Hepatic stellate cell (primary cell): Measurements from ENCODE around the gene FBXL14.

Experiments
- DNase-seq: peaks from one replicate; pipeline ENCODE4 v3.0.0; 2011; ENCODE audit warnings: low spot score

FBXL14 gene

DNA sequence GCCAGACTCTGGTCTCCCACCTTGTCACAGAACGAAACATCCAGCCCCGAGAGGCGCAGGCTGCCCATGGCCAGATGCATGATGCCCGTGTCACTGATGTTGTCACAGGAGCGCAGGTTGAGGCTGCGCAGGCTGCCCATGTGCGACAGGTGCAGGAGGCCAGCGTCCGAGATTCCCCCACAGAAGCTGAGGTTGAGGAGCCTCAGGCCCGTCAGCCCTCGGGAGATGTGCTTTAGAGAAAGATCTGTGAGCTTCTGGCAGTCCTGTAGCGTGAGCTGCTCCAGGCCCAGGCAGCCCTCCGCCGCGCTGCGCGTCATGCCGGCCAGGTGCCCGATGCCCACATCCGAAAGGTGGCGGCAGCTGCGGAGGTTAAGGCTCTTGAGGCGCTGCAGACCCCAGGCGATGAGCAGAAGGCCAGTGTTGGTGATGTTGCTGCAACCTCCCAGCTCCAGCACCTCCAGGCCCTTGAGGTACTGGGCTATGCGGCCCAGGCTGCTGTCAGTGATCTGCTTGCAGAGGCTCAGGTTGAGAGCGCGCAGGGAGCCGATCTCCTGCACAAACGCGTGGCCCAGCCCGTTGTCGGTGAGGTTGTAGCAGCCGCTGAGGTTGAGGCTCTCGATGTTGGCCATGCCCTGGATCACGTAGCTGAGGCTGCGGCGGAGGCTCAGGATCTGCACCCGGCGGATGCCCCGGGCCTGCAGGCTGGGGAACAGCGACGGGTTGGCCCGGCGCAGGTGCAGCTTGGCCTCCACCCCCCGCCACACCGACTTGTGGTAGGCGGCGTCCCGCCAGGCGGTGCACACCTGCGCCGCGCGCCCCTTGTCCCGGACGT, 991 bp downstream of the FBXL14 start:
- no peak for DNase-seq

DNA sequence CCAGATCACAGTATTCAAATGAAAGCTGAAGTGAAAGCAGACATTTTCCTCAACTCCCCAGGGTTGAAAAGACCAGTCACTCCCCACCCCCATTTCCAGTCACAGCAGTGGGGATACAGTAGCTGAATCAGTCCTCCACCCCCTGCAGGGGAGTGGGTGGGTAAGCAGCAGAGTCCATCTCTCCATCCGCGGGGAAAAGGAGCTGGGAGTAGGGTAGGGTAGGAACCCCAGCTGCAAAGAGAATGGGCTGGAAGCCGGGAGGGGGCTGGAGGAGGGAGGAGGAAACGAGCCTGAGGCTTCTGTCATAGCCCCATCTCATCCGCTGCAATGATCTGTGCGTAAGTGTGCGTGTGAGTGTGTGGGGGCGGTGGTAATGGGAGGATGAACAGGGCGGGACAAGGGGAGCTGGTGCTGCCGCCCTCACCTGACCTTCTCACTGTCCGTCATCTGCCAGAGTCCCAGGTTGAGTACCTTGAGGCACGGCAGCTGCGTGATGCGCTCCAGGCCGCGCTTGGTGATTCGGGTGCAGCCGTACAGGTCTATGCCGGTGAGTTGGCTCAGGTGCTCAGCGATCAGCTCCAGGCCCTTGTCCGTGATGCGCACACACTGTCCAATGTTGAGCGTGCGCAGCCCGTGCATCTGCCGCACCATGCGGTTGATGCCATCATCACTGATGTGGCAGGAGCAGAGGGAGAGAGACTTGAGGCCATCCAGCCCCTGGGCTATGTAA, 1.8 kb downstream of the FBXL14 start:
- DNase-seq: peak; percentile 50

DNA sequence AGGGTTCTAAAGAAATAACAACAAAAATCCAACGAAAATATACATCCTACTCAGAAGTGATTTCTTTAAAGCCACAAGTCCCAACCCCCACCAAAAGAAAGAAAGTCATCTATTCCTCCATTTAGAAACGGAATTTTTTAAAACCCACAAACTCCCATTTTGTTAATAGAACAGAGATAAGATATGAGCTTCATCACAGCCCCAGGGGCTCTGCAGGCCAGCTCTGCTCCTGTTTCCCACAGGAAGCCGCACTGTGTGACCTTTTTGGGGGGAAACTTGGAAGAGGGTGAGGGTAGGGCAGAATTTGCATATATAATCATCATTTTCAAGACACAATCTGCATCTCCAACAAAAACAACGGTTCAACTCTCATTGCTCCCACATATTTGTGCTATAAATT, 2.8 kb downstream of the FBXL14 start:
- no peak for DNase-seq

DNA sequence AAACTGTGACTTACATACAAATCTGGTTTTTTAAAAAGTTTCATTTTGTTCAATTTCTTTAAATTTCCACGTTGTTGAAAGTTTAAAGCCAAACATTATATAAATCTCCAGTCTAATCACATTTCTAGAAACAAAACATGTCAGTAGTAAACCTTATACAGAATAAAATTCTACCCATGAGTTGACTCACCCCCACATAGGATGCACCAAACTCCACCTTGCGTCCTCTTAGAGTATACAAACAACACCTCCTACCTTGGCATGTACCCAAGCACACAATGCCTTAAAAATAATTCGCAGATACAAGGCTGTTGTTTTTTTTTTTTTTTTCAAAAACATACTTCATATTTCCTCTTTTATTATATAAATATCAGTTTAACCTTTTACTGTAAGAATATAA, 3.3 kb downstream of the FBXL14 start:
- no peak for DNase-seq

DNA sequence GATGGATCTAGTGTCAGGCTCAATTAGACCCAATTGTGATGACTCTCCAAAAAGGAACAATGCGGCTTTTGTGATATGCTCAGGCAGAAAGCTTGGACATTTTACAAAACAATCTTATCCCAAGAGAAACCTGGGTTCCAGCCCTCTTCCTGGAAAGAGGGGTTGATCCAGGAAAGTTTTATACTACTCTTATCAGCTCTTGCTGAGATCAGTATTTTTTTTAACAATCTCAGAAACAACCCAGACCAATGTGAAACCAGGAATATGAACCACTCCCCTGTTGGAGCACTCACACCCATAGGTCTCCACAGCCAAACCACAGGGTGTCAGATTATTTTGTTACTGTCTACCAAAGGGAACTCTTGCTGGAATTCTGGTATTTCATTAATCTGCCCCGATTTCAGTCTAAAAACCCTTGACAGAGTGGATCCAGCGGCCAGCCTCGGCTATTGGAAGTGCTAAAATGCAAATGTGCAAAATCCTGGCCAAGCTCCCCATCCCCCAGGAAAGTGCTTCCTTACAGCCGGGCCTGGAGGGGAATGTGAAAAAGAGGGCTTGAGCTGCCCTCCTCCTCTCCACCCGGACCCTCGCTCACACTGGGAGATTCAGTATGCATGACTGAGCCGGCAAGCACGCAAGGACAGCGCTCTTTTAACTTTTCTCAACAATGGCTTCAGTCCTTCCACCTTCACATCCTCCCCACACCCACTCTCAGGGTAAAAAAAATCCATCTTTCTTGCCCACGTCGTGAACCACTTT, 4.0 kb downstream of the FBXL14 start:
- peak; percentile 47 for DNase-seq

DNA sequence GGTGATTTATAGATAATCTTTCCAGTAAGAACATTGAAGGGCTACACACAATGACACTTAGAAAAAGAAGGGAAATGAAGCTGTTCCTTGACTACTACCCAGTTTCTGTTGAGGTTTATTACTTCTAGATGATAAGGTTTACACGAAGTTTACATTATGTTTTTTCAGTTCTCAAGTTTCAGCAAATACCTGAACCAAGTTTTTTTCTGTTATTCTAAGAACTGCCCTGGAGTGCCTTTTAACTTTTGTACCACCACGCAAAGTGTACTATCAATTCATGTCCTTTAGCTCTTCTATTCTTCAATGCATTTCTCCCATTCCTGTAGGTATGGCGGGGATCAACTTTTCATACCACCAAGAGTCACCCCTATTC, 5.8 kb downstream of the FBXL14 start:
- no peak for DNase-seq

DNA sequence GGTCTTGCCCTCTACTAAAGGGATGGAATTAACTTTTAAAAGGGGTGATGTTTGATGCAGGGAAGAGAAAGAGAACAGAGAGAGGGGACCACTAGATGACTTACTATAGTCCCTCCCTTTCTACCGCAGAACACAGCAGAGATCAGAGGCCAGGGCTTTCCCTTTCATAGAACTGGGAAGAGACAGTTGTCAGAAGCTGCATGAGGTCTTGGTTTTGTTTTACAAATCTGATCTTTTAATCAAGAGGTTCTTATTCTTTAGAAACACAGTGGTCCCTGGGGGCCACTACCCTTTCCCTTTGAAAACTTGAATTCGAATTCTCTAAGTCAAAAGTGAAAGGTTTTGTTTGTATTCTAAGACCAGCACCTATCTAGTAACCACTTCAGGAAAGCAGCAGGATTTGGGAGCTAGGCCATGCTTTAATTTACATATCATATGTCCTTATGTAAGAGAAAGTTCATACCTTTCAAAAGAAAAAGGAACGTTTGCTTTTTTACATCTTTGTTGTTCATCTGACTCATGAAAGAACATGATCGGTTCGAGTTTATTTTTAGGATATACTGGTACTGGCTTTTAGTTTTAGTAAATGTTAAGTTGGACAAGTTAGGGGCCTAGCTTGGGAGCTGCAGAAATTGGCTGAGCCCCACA, 6.3 kb downstream of the FBXL14 start:
- no peak for DNase-seq

DNA sequence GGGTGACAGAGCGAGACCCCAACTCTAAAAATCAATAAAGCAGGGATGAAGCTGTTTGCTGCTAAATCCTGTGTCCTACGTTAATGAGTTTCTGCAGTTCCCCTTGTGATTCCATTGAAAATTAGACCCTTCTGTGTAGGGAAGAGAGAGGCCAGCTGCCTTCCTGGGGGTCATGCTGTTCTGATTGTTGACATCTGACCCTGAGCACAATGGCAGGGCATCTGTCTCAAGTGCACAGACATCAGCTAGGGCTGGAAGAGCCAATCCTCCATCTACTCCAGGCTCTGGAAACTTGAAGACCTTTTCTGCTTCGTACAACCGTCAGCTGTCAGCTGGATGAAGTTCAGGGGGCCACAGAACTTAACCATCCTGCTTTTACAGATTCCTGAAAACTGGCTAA, 10.1 kb downstream of the FBXL14 start:
- DNase-seq: no peak

DNA sequence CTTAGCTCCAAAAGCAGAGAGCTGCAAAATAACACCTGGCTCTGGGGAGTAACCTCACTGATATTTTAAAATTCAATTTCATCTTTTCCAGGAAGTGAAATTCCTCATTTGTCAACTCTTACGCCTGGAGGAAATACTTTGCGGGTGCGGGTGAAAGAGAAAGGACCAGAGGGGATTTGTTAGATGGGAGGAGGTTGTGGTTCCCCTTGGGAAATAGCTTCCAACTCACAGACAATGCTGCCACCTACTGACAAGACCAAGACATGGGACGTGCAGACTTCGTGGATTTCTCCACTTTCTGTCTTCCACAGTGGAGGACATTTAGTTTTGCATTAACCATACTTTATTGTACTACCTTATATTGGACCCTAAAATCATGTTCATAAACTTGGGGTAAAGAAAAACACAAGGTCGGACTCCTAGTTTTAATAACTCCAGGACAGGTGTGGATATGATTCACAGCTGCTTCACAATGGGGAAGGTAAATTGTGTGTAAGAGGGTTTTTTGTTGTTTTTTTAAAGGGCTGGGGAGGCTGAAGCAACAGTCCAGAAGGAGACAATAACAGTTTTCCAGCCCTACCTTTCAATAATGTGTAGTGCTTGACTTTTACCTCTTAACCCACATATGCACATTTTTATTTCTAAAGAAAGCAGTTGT, 10.8 kb downstream of the FBXL14 start:
- DNase-seq: peak; percentile 77

DNA sequence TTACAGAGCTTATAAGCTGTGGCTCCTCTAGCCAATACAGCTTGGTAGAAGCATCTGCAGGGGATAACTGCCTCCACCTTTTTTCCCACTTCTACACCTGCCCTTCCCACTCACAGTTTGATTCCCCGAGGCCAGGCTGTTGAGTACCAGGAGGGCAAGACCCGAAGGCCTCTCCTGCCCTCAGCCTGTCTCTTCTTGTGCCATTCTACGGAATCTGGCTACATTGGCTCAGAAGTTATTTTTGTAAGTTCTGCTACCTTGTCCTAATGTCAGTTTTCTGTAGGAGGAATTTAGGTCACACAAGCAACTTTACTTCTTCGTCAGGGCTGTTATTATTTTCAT, 11.7 kb downstream of the FBXL14 start:
- DNase-seq: no peak

DNA sequence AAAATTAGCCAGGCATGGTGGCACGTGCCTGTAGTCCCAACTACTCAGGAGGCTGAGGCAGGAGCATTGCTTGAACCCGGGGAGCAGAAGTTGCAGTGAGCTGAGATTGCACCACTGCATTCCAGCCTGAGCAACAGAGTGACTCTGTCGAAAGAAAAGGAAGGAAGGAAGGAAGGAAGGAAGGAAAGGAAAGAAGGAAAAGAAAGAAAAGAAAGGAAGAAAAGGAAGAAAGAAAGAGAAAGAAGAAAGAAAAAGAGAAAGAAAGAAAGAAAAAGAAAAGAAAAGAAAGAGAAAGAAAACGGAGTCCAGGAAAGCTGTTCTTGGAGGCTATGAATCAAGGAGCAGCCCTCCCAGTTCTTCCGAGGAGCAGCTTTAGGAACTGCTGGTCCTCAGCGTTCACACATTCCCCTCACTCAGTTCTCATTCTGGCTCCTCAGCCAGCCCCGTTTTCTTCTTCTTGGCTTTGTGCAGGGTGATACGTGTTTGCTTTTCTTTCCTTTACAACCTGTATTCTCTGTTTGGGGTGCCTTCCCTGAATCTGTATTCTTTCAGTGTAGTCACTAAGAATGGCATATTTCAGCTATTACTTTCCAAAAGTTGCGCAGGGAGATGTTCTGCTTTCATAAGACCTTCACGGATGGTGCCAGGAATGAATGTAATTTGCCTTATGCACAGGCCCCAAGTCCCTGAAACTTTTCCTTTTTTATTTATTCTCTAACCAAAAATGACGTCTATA, 12.2 kb downstream of the FBXL14 start:
- DNase-seq: no peak

DNA sequence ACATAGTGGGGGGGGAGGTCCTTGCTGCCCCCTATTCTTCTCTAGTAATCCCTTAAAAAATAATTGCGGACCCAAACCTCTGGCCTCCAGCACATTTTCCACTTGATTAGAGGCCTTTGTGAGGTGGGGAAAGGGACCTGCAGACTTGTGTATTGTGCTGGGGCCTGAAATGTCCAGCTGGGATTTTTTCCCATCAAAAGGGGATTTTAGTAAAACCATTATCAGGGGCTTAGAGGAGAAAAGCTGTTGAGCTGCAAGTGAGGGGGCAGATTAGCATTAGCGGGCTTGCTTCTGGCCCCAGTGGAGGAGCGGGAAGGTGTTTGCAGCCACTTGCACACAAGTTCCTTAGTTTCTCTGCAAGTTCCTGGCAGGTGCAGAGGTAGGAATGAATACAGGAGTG, 13.9 kb downstream of the FBXL14 start:
- no peak for DNase-seq

DNA sequence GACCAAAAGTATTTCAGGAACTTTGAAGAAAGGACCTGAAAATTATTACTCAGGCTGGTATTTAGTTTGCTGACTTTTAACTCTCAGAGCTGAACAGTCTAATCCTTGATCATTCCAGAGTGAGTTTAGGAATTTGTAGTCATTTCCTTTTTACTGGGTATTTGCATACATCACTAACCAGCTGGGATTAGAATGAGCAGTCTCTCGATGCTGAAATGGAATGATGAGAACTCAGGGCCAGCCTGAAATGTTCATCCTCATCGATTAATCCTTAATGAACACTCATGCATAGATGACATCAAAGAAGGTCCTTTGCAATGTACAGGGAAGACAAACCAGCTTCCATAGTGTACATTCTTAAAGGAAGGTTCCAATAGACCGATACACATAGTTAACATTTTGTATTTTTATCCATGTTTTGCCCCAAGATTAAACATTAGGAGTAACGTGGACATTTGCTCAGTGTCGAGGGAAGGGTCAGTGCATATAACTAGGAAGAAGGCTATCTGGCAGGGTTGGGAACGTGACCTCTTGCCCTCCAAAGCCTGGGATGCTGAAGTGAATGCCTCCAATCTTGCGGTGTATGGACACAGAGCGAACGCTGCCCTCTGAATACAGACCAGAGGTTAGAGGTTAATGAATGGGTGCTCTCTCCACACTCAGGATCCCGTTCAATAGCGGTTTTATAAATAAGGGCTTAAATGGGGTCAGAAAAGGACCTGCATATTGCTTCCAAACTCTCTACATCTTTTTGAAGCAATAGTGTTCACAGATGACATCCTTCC, 14.5 kb downstream of the FBXL14 start:
- peak; percentile 59 for DNase-seq

DNA sequence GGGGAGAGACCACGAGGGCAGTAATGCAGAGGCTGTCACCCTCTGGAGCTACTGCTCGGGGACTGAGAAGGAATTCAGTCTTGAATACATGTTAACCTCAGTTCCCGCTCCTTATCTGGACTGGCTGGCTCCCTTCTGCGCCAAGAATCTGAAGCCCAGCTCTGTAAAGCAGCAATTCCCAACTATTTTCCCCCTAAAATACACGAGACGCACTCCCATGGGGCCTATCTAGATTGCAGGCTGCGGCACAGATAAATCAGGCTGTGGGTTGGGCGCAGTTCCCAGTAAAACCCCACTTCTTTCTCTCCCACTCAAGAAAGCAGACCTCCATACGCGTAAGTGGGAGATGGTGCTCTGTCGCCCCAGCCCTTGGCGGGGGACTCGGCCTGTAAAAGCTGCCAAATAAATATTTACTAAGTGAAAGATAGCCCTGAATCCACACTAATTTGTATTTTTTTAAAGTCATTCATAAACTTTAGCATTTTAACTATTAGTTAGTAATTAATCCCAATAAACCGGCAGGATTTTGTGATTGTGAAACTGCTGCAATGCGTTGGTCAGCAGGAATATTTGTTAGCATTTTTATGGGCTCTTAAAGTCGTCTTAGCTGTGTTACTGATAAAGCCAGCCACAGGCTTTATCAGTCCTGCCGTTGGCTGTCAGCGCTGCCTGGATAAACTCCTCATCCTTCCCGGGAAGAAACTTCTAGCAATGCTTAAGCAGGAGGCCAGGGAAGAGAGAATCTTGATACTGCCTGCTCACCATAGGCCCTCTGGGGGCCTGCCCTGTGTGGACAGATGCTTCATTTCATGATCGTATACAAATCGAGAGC, 17.8 kb downstream of the FBXL14 start:
- DNase-seq: peak; percentile 51

DNA sequence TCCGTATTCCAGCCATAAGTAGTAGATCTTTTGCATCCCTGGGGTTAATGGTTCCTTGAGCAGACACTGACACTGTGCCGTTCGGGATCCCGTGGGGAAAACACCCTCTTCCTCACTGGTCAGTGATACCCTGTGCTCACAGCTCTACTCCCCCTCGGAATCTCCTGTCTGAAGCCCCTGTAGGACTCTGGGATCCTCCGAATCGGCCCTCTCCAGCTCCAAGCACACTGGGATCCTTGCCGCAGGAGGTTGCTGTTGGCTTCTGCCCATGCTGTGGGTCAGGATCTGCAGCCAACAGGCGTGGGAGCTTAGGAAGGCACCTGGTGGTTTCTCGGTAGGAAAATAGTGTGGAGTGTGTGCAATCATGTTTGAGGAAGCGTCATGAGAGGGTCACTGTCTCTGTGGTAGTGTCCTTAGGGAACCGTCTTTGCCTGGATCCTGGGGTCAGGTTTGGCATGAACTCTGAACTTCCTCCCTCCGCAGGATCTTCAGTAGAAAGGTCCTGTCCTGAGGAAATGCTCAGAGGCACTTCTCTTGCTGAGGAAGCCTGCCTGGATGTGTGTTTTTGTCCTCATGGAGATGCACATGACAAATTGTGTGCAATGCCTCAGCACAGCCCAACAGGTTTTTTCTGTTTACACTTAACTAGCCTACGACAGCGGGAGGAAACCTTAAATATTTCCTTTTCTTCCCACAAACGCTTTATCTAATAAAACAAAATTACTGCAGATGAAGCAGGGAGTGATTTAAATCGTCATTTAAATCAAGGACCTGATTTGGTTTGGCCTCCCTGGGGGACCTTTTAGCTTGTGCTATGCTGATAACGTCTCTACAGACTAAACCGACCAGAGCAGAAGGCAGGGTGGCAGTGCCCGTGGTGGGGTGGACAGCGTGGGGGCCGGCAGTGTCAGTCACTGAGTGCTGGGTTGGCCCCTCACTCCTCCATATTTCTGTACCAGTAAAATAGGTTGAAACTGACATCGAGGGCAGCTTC, 18.7 kb downstream of the FBXL14 start:
- no peak for DNase-seq

DNA sequence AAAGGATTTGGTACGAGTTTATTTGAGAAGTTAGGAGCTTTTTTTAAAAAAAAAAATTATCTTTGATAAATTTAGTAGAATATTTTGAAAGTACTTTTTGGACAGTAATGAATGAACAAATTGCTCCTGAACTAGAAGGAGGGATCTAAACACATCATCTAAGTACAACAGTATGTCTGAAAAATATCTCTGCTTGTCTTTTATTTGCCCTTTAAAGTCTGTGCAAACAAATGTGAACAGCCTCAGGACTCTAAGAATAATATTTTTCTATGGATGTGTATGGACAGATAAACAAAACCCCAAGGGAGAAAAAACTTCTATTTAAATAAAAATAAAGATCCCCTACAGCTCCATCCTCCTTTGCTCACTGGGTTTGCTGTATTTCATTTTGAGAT, 19.5 kb downstream of the FBXL14 start:
- no peak for DNase-seq

DNA sequence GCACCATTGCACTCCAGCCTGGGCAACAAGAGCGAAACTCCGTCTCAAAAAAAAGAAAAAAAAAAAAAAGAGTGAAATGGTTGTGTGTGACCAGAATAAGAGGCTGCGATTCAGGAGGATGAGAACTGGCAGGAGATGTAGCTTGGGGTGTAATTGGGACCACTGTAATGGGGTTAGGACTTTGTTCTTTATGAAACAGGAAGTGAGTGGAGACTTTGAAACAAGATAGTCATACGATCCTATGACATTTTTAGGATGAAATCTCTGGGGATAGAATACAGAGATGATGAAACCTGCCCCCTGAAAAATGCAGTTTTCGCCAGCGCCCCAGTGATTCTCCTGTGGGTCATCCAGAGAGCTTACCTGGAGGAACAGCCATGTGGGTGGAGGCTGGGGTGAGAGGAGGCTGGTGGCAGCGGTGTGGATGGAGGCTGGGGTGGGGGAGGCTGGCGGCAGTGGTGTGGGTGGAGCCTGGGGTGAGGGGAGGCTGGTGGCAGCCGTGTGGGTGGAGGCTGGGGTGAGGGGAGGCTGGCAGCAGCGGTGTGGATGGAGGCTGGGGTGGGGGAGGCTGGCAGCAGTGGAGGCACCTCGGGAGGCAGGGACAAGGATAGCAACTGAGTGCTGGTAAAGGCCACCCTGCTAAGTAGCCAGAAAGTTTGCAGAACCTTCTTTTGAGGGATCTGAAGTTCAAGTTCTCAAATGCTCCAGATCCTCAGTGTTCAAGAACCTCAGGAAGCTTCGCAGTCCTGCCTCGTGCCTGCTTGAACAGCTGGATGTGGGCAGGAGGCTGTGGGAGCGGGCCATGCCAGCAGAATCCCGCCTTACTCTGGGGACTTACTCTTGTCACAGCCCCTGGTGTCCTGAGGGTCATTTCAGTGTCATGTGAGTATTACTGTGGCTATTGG, 20.2 kb downstream of the FBXL14 start:
- DNase-seq: no peak
